Measurements from ENCODE around the gene ZNF771. TPM values are rescaled to one million over a fixed set of nuclear protein-coding genes. Genes with fewer than 3 reads are reported as not detected.
A peak's percentile ranks its signal among the peaks of the same experiment; 100 is the strongest.

Gene ZNF771
- total RNA-seq, 4 donors from 2014 or later = 7.4 to 28.1 (median 15.1) TPM

DNA sequence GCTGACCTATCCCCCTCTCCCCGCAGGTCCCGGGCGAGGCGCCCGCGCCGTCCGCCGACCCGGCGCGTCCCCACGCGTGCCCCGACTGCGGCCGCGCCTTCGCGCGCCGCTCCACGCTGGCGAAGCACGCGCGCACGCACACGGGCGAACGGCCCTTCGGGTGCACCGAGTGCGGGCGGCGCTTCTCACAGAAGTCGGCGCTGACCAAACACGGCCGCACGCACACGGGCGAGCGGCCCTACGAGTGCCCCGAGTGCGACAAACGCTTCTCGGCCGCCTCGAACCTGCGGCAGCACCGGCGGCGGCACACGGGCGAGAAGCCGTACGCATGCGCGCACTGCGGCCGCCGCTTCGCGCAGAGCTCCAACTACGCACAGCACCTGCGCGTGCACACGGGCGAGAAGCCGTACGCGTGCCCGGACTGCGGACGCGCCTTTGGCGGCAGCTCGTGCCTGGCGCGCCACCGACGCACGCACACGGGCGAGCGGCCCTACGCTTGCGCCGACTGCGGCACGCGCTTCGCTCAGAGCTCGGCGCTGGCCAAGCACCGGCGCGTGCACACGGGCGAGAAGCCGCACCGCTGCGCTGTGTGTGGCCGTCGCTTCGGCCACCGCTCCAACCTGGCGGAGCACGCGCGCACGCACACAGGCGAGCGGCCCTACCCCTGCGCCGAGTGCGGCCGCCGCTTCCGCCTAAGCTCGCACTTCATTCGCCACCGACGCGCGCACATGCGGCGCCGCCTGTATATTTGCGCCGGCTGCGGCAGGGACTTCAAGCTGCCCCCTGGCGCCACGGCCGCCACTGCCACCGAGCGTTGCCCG is 10.3 kb downstream of the ZNF771 start:
- in situ Hi-C loops (cut with MboI; ENCODE audit: low pct_ligation_motif_present in 1 of 4, low pct_unique_long_range_greater_than_20kb in 1 of 4, low sequenced_read_pairs in 3 of 4) = loop anchor here (25.0 kb wide), 2 partner anchors 305 to 330 kb away; partner anchors contain the start of genes GDPD3 (in 2 of the 4), MAPK3 (in 2 of the 4), PPP4C (in 2 of the 4) and TBX6 (in 2 of the 4)
- intact Hi-C loops (cut with DNase I; ENCODE audit: low total_unique reads) = no loop called here
- Histone ChIP-seq H3K4me1 (peaks cover 3 to 15% (median 12%) of the 10 kb centered on the region in 4 donors), H3K9me3 (no peaks in the 10 kb centered on the region), H3K4me3 (peak overlapping the region; percentile 44 to 67 (median 54)), H3K36me3 (peaks cover 0 to 10% (median 2%) of the 10 kb centered on the region in 4 donors), H3K27ac (peak overlapping the region; percentile 87 to 89 (median 88)), H3K27me3 (no peaks in the 10 kb centered on the region)
- DNase-seq = peak; percentile 90
- WGBS, 2 donors (ENCODE audit: low coverage in 1 of 2) = 0% methylated on average over 104 of the region's 140 CpGs; no CpG with 5 or more reads in 1 of the 2 donors
- TF ChIP-seq POLR2A (IDR thresholded peaks at IDR 0.05) = peak; percentile 65
- TF ChIP-seq POLR2AphosphoS5 (IDR thresholded peaks at IDR 0.05) = peak; percentile 44 to 92 (median 88)
- TF ChIP-seq EP300 (IDR thresholded peaks at IDR 0.05; ENCODE audit: low read depth) = no peak
- TF ChIP-seq, protein P1, sequence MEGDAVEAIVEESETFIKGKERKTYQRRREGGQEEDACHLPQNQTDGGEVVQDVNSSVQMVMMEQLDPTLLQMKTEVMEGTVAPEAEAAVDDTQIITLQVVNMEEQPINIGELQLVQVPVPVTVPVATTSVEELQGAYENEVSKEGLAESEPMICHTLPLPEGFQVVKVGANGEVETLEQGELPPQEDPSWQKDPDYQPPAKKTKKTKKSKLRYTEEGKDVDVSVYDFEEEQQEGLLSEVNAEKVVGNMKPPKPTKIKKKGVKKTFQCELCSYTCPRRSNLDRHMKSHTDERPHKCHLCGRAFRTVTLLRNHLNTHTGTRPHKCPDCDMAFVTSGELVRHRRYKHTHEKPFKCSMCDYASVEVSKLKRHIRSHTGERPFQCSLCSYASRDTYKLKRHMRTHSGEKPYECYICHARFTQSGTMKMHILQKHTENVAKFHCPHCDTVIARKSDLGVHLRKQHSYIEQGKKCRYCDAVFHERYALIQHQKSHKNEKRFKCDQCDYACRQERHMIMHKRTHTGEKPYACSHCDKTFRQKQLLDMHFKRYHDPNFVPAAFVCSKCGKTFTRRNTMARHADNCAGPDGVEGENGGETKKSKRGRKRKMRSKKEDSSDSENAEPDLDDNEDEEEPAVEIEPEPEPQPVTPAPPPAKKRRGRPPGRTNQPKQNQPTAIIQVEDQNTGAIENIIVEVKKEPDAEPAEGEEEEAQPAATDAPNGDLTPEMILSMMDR (IDR thresholded peaks at IDR 0.05) = peak in 4 of 5 experiments; percentile 9 to 44 (median 16)

DNA sequence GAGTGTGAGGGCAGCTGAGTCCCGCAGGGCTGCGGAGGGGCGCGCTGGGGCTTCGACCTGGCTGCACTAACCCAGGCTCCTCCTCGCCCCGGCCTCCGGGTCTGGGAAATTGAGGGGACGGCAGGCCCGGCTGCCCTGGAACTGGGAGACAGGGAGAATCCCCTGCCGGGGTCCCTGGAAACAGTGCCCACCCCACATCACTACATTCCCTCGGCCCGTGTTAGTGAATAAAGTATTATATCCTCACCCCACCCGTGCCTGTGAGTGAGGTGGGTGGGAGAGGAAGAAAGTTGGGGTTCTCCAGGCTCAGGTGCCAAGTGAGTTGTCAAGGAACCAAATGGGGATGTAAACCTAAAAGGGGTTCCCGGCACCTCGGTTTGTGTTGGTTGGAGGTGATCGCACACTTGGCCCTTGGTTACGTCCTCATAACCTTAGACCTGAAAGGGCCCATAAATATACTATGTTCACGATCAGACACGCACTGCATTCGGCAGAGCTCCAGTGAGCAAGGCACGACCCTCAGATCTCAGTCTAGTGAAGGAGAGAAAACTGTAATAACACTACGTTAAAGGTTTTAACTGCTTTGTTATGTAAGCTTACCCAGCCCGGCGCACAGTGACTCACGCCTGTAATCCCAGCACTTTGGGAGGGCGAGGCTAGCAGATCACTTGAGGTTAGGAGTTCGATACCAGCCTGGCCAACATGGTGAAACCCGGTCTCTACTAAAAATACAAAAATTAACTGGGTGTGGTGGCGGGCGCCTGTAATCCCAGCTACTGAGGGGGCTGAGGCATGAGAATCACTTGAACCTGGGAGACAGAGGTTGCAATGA is 11.2 kb downstream of the ZNF771 start:
- Histone ChIP-seq H3K4me3 (peak overlapping the region; percentile 1 to 67 (median 54)), H3K27me3 (no peaks in the 10 kb centered on the region), H3K27ac (peak overlapping the region; percentile 87 to 89 (median 88)), H3K9me3 (no peaks in the 10 kb centered on the region), H3K36me3 (peaks cover 0 to 18% (median 6%) of the 10 kb centered on the region in 4 donors), H3K4me1 (peaks cover 3 to 15% (median 12%) of the 10 kb centered on the region in 4 donors)
- intact Hi-C loops (cut with DNase I; ENCODE audit: low total_unique reads) (no loop called here), in situ Hi-C loops (cut with MboI; ENCODE audit: low pct_ligation_motif_present in 1 of 4, low pct_unique_long_range_greater_than_20kb in 1 of 4, low sequenced_read_pairs in 3 of 4) (loop anchor here (25.0 kb wide), 2 partner anchors 306 to 331 kb away; partner anchors contain the start of genes GDPD3 (in 2 of the 4), MAPK3 (in 2 of the 4), PPP4C (in 2 of the 4) and TBX6 (in 2 of the 4))
- 51 to 60% methylated on average over 5 to 31 of the region's 31 CpGs for WGBS, 2 donors (ENCODE audit: low coverage in 1 of 2)
- DNase-seq = peak; percentile 50
- TF ChIP-seq, protein P1 (IDR thresholded peaks at IDR 0.05) = peak in 1 of 5 experiments; percentile 0
- TF ChIP-seq EP300 (IDR thresholded peaks at IDR 0.05; ENCODE audit: low read depth) = no peak

DNA sequence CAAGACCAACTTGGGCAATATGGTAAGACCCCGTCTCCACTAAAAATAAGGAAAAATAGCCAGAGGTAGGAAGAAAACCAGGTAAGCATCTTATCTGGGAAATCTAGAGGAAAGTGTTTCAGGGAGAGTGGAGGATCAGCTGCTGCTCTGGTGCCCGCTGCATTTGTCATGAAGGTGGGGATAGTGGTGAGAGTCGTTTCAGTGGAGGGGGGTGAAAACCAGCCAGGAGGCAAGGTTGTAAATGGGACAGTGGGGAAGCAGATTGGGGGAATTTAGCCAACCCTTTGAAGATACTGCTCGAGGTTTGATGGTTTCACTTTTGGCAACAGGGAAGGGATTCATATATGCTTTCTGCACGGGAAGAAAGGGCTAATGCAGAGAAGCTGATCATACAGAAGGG is 13.6 kb downstream of the ZNF771 start:
- in situ Hi-C loops (cut with MboI; ENCODE audit: low pct_ligation_motif_present in 1 of 4, low pct_unique_long_range_greater_than_20kb in 1 of 4, low sequenced_read_pairs in 3 of 4) = loop anchor here (25.0 kb wide), 2 partner anchors 309 to 334 kb away; partner anchors contain the start of genes GDPD3 (in 2 of the 4), MAPK3 (in 2 of the 4), PPP4C (in 2 of the 4) and TBX6 (in 2 of the 4)

More for the DNA sequence above, 13.6 kb downstream of the ZNF771 start:
- Histone ChIP-seq H3K4me1 (peaks cover 3 to 15% (median 12%) of the 10 kb centered on the region in 4 donors), H3K9me3 (no peaks in the 10 kb centered on the region), H3K4me3 (no peak overlapping the region), H3K27ac (no peak overlapping the region), H3K27me3 (no peaks in the 10 kb centered on the region), H3K36me3 (peaks cover 0 to 22% (median 10%) of the 10 kb centered on the region in 4 donors)
- 60 to 69% methylated on average over 4 to 5 of the region's 5 CpGs for WGBS, 2 donors (ENCODE audit: low coverage in 1 of 2)
- no peak for DNase-seq
- intact Hi-C loops (cut with DNase I; ENCODE audit: low total_unique reads) = no loop called here
- no peak for TF ChIP-seq POLR2AphosphoS5 (IDR thresholded peaks at IDR 0.05)
- no peak for TF ChIP-seq EP300 (IDR thresholded peaks at IDR 0.05; ENCODE audit: low read depth)
- TF ChIP-seq POLR2A (IDR thresholded peaks at IDR 0.05) = no peak
- TF ChIP-seq, protein P1 (IDR thresholded peaks at IDR 0.05) = no peak

Data from transverse colon (tissue), 4 donors.